Measurements from ENCODE around the gene PAN2. TPM values are rescaled to one million over a fixed set of nuclear protein-coding genes. Genes with fewer than 3 reads are reported as not detected.

Gene PAN2
- 10 to 100 TPM; 39.8 to 42.7 TPM for total RNA-seq

DNA sequence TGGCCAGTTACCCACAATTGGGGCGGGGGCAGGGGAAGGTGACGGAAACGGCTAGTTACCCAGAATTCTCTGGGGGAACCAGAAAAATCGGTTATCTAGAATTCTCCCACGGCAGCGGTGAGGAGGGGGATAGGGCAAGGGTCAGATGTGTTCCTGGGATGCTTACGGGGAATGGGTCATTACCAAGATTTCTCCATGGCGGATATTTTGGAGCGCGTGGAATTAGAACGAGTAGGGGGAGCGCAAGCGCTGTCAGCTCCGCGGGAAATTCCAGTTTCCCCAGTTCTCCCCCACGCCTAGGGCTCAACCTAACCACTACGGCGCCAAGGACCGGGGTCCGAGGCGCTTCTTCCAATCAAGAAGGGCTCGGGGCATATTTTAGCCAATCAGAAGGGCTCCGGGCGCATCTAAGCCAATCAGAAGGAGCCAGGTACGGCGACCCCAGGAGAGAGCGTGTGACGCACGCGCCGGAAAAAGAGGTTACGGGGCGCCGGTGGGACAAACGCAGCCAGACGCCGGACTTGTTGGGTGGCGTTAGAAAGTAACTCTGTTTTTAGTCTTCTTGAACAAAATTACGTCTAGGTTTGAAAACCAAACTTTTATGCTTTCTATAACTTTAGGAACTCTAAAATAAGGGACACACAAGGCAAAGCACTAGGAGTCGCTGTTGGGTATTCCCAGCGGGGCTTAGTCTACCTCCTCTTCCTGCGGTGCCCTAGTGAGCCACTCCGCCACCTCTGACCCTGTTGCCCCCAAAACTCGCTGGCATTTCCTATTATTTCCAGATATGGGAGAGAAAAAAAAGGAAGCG is at the start of gene PAN2:
TSS of gene PAN2 (minus strand) at position 322 of the 811 bp plus-strand sequence. CDS start 906 bp downstream, outside the sequence.
- H3K27me3 ChIP-seq (replicated peaks; ENCODE audit: insufficient read depth): no peaks in the 10 kb centered on the region
- peak within 1 kb of the TSS; percentile 78 for H3K4me3 ChIP-seq
- no peaks in the 10 kb centered on the region for H3K9me3 ChIP-seq
- TF ChIP-seq CTCF (IDR thresholded peaks at IDR 0.05): peak; percentile 59
- ATAC-seq (ENCODE audit: insufficient number of reproducible peaks, low FRiP score, low read depth): peak; percentile 93
- H3K36me3 ChIP-seq: no peaks in the 10 kb centered on the region
- peak; percentile 84 for DNase-seq (ENCODE audit: low spot score)
- H3K27ac ChIP-seq: peak within 1 kb of the TSS; percentile 91 to 93
- H3K4me1 ChIP-seq (ENCODE audit: control insufficient read depth in 1 of 2, low read depth in 2 of 2): peaks cover 3 to 11% of the 10 kb centered on the region in 2 donors

DNA sequence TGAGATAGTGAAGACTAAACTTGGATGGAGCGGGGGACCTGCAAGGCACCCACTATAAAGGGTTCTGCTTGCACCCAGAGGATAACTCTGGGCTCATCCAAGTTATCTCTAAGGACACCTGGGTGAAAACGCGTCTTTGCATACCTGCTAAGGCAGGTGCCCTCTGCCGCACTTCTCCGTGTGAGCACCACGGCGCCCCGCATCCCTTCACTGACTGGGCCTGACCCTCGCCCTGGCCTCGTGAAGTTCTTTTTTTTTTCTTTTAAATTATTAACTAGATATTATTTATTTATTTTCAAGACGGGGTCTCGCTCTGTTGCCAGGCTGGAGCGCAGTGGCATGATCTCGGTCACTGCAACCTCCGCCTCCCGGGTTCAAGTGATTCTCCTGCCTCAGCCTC is 48.8 kb upstream of the PAN2 start:
- H3K27ac ChIP-seq: no peak overlapping the region
- no peaks in the 10 kb centered on the region for H3K27me3 ChIP-seq (replicated peaks; ENCODE audit: insufficient read depth)
- DNase-seq (ENCODE audit: low spot score): no peak
- H3K36me3 ChIP-seq: no peaks in the 10 kb centered on the region
- ATAC-seq (ENCODE audit: insufficient number of reproducible peaks, low FRiP score, low read depth): no peak
- TF ChIP-seq CTCF (IDR thresholded peaks at IDR 0.05): no peak
- H3K9me3 ChIP-seq: no peaks in the 10 kb centered on the region
- no peaks in the 10 kb centered on the region for H3K4me1 ChIP-seq (ENCODE audit: control insufficient read depth in 1 of 2, low read depth in 2 of 2)
- no peak overlapping the region for H3K4me3 ChIP-seq

DNA sequence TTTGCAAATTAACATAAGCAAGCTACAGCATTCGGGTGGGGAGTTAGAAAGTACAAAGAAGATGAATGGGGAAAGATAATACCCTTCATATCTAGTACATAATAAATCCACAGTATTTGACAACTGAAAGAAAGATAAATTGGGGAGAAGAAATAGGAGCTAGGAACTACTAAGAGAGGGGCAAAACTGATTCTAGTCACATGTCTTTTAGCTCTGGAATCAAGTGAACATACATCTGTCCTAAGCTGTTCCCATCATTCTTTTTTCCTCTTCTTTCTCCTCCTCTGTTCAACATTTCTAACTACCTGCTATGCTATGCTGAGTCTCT is 44.2 kb upstream of the PAN2 start:
- no peaks in the 10 kb centered on the region for H3K36me3 ChIP-seq
- TF ChIP-seq CTCF (IDR thresholded peaks at IDR 0.05): no peak
- H3K27ac ChIP-seq: no peak overlapping the region
- H3K4me1 ChIP-seq (ENCODE audit: control insufficient read depth in 1 of 2, low read depth in 2 of 2): no peaks in the 10 kb centered on the region
- H3K9me3 ChIP-seq: no peaks in the 10 kb centered on the region
- ATAC-seq (ENCODE audit: insufficient number of reproducible peaks, low FRiP score, low read depth) (no peak), DNase-seq (ENCODE audit: low spot score) (no peak)
- H3K4me3 ChIP-seq: no peak overlapping the region
- H3K27me3 ChIP-seq (replicated peaks; ENCODE audit: insufficient read depth): no peaks in the 10 kb centered on the region

GRCh38 chr12:56377310-56377988 is 43.6 kb upstream of the PAN2 start:
- ATAC-seq (ENCODE audit: insufficient number of reproducible peaks, low FRiP score, low read depth) (no peak), DNase-seq (ENCODE audit: low spot score) (no peak)
- TF ChIP-seq CTCF (IDR thresholded peaks at IDR 0.05): no peak
- H3K27me3 ChIP-seq (replicated peaks; ENCODE audit: insufficient read depth): no peaks in the 10 kb centered on the region
- no peaks in the 10 kb centered on the region for H3K4me1 ChIP-seq (ENCODE audit: control insufficient read depth in 1 of 2, low read depth in 2 of 2)
- no peak overlapping the region for H3K4me3 ChIP-seq
- H3K36me3 ChIP-seq: no peaks in the 10 kb centered on the region
- no peaks in the 10 kb centered on the region for H3K9me3 ChIP-seq
- no peak overlapping the region for H3K27ac ChIP-seq

- DNase-seq (ENCODE audit: low spot score) (no peak), ATAC-seq (ENCODE audit: insufficient number of reproducible peaks, low FRiP score, low read depth) (no peak)
- TF ChIP-seq CTCF (IDR thresholded peaks at IDR 0.05): no peak
- no peak overlapping the region for H3K4me3 ChIP-seq
- H3K4me1 ChIP-seq (ENCODE audit: control insufficient read depth in 1 of 2, low read depth in 2 of 2): no peaks in the 10 kb centered on the region
- no peaks in the 10 kb centered on the region for H3K9me3 ChIP-seq
- H3K27ac ChIP-seq: no peak overlapping the region
- no peaks in the 10 kb centered on the region for H3K27me3 ChIP-seq (replicated peaks; ENCODE audit: insufficient read depth)
- no peaks in the 10 kb centered on the region for H3K36me3 ChIP-seq
These were observed 42.0 kb upstream of the PAN2 start for GRCh38 chr12:56375598-56376434.

Measured in thoracic aorta (tissue), 2 donors.